Hematopoietic multipotent progenitor cell treated with erythropoietin and hydrocortisone succinate and interleukin-3 and kit ligand, for 17 days (in vitro differentiated cells): ENCODE results near the gene CTDSP1.

Experiments used
- DNase-seq: peaks from one replicate; pipeline ENCODE4 v3.0.0-alpha.2; 2015; ENCODE audit warnings: low spot score

Gene CTDSP1

DNA sequence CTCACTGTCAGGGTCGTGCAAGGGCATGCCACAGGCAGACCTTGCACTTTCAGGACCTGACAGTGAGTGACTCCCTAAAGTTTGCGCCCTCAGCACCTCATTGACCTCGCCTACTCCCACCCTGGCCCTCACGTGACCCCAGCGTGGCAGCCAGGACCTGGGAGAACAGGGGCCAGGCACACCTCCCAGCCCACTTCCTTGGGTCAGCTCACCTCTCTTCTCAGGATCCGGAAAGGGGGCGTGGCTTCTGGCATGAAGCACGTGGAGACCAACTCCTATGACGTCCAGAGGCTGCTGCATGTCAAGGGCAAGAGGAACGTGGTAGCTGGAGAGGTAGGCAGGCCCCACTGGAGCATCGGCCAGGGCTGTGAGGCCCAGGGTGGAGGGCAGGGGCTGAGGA, 28.1 kb downstream of the CTDSP1 start:
- no peak for DNase-seq

DNA sequence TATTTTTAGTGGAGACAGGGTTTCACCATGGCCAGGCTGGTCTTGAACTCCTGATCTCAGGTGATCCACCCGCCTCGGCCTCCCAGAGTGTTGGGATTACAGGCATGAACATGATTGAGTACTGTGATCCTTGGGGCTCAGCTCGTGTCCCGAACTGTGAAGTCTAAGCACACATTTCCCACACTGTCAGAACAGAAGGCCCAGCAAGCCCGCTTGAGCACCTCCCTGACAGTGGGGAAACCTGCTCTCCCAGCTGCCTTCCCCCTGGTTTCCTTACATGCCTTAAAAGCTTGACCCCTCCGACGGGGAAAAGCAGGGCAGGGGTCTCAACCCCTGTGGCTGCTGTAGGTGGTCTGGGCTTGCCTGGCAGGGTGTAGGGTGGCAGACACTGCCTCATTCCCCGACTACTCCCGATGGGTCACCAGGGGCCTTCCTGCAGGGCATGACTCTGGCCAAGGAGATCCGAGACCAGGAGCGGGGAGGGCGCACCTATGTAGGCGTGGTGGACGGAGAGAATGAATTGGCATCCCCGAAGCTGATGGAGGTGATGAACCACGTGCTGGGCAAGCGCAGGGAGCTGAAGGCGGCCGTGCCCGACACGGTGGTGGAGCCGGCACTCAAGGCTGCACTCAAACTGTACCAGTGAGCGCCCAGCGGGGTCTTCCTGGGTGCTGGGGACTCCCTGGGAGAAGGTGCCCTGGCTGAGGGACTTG, 29.3 kb downstream of the CTDSP1 start:
- no peak for DNase-seq

DNA sequence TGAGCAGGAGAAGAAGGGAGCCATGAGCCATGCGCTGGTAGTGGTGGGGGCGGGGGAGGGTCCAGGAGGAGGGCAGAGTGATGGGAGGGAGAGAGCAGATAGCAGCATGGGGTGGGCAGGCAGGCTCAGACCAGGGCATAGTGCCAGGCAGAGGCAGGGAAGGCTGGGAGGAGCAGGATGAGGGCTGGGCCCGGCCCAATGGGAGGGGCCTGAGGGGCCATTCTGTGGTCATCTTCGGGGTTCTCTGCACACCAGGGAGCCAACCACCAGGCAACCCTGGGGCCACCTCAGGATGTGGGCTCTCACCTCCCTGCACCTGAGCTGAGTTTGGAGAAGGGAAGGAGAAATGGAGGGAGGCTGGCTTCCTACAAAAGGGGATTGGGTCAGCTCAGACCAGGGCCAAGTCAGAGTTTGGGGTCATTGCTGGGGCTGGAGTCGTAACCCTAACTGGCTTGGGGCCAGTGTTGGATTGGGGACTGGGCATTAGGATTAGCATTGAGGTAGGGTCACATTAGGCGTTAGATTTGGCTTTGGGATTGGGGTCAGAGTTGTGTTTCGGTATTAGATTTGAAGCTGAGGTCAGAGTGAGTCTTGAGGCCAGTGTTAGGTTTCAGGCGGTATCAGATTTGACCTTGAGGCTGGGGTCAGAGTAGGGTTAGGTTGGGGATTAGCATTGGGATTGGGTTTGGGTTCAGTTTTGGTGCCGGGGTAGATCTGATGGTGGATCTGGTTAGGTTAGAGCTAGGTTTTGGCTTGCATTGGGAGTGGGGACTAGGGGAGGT, 30.4 kb downstream of the CTDSP1 start:
- peak; percentile 69 for DNase-seq

DNA sequence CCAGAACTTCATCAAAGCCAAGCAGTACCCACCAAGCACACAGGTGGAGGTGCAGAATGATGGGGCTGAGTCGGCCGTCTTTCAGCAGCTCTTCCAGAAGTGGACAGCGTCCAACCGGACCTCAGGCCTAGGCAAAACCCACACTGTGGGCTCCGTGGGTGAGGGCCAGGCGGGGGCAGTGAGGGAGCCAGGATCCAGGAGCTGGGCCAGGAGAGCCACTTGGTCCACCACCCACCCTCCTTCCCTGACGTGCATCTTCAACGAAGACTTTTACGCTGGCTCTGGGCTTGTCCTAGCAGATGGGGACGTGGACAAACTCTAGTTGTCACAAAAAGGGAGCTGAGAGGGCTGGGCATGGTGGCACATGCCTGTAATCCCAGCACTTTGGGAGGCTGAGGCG, 31.1 kb downstream of the CTDSP1 start:
- DNase-seq: no peak

DNA sequence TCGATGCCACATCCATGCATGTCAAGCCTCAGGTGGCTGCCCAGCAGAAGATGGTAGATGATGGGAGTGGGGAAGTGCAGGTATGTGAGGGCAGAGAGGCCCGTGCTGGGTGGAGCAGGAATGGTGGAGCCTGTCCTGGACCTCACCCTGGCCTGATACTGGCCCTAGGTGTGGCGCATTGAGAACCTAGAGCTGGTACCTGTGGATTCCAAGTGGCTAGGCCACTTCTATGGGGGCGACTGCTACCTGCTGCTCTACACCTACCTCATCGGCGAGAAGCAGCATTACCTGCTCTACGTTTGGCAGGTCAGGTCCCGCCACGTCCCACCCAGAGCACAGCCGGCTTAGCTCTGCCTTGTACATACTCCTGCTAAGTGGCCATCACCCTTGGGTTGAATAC, 32.2 kb downstream of the CTDSP1 start:
- DNase-seq: no peak

DNA sequence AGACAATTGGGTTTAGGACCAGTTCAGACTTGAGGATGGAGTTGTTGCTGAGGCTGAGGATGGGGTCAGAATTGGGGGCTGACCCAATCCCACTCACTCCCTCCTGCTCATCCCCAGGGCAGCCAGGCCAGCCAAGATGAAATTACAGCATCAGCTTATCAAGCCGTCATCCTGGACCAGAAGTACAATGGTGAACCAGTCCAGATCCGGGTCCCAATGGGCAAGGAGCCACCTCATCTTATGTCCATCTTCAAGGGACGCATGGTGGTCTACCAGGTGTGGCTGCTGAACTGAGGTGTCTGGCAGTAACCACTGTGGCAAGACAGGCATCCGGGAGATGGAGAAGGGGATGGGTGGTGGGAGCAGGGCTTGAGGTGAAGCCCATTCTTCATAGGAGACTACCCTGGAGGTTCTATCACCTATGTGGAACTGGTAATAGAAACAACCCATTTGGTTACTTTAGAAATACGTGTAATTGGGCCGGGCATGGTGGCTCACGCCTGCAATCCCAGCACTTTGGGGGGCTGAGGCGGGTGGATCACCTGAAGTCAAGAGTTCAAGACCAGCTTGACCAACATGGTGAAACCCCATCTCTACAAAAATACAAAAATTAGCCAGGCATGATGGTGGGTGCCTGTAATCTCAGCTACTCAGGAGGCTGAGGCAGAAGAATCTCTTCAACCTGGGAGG, 33.2 kb downstream of the CTDSP1 start:
- no peak for DNase-seq

DNA sequence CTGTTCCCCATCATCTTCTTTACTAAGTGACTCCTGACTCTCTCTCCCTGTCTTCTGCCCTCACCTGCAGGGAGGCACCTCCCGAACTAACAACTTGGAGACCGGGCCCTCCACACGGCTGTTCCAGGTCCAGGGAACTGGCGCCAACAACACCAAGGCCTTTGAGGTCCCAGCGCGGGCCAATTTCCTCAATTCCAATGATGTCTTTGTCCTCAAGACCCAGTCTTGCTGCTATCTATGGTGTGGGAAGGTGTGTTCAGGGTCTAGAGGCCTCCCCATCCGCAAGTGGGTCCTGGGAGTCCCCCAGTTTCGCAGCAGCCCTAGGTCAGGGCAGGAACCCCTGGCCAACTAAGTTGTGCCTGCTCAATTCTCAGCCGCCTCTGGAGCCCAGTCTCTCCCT, 34.8 kb downstream of the CTDSP1 start:
- DNase-seq: no peak

DNA sequence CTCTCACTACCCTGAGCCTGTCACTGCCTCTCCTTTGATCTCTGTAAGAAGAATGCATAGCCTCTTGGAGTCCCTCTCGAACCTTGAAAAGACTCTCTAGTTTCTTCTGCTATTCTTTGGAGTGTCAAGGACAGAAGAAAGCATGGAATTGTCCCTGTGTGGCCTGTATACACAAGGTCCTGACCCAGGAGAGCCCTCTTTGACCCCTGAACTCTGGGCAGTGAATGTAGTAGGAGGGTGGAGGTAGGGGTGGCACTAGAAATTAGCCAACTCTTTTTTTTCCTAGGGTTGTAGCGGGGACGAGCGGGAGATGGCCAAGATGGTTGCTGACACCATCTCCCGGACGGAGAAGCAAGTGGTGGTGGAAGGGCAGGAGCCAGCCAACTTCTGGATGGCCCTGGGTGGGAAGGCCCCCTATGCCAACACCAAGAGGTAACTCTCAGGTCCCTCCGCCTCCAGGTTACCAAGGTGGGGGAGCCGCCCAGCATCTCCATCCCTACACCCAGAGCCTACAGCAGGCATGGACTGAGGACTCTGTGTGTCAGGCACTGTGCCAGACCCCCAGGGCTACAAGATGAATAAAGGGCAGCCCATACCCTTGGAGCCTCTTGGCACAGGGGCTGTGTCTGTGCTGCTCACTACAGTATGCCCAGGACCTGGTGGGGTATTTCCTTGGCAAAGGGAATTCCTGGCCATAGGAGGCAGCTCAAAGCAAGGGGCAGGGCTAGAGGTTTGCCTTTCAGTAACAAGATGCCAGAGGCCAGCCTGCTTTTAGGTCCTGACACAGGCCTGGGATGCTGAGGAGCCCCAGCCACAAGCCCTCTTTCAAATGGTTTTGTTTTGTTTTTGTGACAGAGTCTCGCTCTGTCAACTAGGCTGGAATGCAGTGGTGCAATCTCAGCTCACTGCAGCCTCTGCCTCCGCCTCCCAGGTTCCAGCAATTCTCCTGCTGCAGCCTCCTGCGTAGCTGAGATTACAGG, 35.6 kb downstream of the CTDSP1 start:
- no peak for DNase-seq

DNA sequence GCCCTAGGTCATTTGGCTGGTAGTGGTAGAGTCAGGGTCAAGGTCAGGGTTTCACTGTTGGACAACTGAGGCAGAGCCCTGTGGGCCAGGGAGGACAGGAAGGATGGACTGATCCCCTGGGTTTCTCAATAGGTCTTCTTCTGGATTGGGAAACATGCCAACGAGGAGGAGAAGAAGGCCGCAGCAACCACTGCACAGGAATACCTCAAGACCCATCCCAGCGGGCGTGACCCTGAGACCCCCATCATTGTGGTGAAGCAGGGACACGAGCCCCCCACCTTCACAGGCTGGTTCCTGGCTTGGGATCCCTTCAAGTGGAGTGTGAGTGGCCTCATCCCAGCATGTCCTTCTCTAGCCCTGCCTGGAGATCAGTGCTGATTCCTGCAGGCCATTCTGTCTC, 37.3 kb downstream of the CTDSP1 start:
- no peak for DNase-seq

DNA sequence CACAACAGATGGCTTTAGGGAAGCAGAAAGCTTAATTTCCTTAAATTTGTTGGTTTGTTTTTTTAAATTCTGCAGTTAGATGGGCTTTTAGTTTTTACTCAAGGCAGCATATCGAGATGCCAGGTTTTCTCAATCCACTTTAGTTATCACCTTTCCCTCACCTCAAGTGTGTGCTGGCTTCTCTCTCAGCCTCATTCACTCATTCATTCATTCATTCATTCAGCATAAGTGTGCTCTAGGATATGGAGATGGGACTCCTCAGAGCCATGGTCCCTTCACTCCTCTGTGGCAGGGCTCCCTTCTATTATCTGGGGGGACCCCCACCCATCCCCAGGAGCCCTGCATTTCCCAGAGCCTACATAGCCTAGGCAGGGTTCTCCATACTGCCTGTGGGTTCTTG, 38.3 kb downstream of the CTDSP1 start:
- DNase-seq: no peak

DNA sequence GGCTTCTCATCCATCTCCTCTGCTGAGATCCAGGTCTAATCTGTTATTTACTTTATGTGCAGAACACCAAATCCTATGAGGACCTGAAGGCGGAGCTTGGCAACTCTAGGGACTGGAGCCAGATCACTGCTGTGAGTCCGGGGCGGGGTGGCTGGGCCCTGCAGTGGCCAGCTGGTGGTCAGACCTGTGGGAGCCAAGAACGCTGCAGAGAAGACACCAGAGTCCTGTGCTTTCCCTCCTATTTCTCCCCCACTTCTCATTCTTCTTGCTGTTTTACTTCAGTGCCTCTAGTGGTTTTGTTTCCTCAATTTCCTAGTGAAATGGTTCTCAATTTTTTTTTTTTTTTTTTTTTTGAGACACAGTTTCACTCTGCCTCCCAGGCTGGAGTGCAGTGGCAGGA, 38.9 kb downstream of the CTDSP1 start:
- no peak for DNase-seq

DNA sequence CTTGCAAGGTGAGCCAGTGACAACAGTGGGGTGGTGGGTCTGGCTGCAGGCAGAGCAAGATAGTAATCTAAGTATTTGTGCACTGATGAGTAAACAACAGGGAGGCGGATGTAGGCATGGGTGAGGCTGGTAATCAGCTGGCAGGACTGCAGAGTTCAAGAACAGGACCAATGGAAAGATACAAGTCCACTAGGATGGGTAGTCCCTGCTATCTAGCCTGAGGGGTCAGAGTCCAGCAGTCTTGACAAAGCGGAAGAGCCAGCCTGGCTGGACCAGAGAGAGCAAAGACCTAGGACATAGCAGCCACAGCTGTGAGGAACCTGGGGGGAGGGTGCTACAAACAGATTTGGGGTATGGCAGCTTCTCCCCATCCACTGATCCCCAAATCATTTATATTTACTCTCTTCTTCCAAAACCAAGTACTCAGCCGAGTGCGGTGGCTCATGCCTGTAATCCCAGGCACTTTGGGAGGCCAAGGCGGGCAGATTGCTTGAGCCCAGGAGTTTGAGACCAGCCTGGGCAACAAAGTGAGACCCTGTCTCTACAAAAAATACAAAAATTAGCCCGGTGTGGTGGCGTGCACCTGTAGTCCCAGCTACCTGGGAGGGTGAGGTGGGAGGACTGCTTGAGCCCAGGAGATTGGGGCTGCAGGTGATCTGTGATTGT, 45.2 kb downstream of the CTDSP1 start:
- no peak for DNase-seq

DNA sequence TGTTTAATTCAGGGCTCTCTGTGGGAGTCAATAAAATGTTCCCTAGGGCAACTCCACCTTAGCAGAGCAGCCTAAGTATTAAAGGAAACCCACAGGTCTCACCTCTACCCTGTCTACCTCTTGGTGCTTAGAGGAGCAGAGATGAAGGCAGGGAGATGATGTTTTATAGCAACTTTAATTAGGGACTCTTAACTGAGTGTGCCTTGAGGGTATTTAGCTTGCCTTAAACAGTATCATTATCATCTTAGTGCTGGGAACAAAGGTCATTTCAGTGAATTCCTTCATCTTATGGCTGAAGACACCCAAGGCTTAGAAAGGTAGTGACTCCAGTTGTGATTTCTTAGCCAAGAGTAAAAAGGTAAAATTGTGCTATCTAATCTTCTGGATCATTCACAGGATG, 45.9 kb downstream of the CTDSP1 start:
- no peak for DNase-seq

DNA sequence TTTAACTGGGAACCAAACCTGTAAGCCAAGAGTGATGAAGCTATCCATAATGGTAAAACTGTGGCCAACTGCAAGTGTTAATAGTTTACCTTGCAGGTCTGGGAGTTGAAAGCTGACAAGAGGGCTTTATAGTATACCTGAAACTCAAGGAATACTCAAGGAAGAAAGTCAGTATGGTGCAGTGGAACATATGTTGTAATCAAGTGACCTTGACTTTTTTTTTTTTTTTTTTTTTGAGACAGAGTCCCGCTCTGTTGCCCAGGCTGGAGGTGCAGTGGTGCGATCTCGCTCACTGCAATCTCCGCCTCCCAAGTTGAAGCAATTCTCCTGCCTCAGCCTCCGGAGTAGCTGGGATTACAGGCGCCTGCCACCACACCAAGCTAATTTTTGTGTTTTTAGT, 46.9 kb downstream of the CTDSP1 start:
- no peak for DNase-seq

DNA sequence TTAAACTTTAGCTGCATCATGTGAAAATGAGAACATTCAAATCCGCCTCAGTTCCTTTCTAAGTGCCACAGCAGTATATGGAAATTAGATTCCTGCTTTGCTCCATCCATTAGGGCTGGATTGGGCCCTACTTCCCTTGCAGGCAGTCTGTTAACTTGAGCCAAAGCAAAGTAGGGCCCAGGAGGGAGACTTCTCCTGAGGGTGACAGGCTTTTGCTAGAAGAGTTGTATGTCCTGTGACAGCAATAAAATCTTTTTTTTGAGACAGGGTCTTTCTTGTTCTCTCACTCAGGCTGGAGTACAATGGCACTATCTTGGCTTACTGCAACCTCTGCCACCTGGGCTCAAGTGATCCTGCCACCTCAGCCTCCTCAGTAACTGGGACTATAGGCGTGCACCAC, 47.4 kb downstream of the CTDSP1 start:
- DNase-seq: no peak

DNA sequence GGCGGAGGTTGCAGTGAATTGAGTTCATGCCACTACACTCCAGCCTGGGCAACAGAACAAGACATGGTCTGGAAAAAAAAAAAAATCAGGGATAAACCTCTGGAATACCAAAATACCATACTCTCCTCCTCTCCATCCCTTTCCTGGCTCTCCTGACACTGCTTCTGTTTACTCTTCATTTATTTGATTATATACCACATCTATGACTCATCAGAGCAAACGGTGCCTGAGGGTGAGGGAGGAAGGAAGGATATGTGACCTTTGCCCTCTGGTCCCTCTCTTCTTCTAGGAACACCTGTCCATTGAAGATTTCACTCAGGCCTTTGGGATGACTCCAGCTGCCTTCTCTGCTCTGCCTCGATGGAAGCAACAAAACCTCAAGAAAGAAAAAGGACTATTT, 49.3 kb downstream of the CTDSP1 start:
- DNase-seq: no peak

DNA sequence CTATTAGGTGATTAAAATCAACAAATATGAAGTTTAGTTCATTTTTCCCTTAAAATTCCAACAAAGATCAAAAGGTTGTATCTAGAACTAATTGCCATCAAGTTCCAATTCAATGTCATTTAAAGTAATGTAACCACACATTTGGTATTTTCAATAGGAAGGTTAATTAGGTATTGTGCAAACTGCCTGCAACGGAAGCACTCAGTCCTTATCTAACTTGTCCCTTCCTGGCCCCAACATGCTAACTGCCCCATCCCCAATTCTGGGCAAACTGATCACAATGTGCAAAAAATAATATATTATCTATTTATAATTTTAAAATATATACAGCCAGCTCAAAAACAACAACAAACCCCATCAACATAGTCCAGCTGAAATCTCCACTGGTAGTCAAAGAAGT, 52.4 kb downstream of the CTDSP1 start:
- no peak for DNase-seq
